GM21390 (cell line): Measurements from ENCODE around the gene EEF1AKMT3.

Source experiments
- ATAC-seq: cut with Tn5 transposase; IDR thresholded peaks from one replicate; pipeline ENCODE4 v1.9.1; 2021; ENCODE audit not compliant: unreplicated experiment

The EEF1AKMT3 gene

GRCh38 chr12:57750561-57751431 is 21.6 kb upstream of the EEF1AKMT3 start:
- no peak for ATAC-seq

- ATAC-seq, result no peak
These were observed 21.0 kb upstream of the EEF1AKMT3 start for GRCh38 chr12:57751432-57751787.

GRCh38 chr12:57751788-57752667 is 20.4 kb upstream of the EEF1AKMT3 start, which contains the start of gene CDK4:
Gene CDK4, minus strand, starts transcription at chr12:57752310. Its CDS starts 593 bp downstream, at chr12:57751717.
- peak; percentile 67 for ATAC-seq

GRCh38 chr12:57752668-57753000 is 19.8 kb upstream of the EEF1AKMT3 start:
- ATAC-seq, result no peak

- no peak for ATAC-seq
These were observed 18.6 kb upstream of the EEF1AKMT3 start for GRCh38 chr12:57753756-57754337.

GRCh38 chr12:57754411-57755193 is 17.8 kb upstream of the EEF1AKMT3 start, which contains the start of gene MARCHF9:
Gene MARCHF9, plus strand, starts transcription at chr12:57755103. Its CDS starts 426 bp downstream, at chr12:57755529.
- peak; percentile 37 for ATAC-seq

GRCh38 chr12:57755194-57755453 is 17.3 kb upstream of the EEF1AKMT3 start:
- ATAC-seq, result no peak

GRCh38 chr12:57755454-57756372 is 16.7 kb upstream of the EEF1AKMT3 start:
- no peak for ATAC-seq

GRCh38 chr12:57756406-57757341 is 15.7 kb upstream of the EEF1AKMT3 start:
- ATAC-seq, result peak; percentile 17

GRCh38 chr12:57757771-57758170 is 14.6 kb upstream of the EEF1AKMT3 start:
- ATAC-seq, result no peak

- no peak for ATAC-seq
These were observed 13.7 kb upstream of the EEF1AKMT3 start for GRCh38 chr12:57758552-57759359.

GRCh38 chr12:57759360-57759980 is 12.9 kb upstream of the EEF1AKMT3 start:
- no peak for ATAC-seq

- no peak for ATAC-seq
These were observed 11.9 kb upstream of the EEF1AKMT3 start for GRCh38 chr12:57760347-57760982.

- no peak for ATAC-seq
These were observed 10.9 kb upstream of the EEF1AKMT3 start for GRCh38 chr12:57761391-57761998.

- ATAC-seq, result no peak
These were observed 10.0 kb upstream of the EEF1AKMT3 start for GRCh38 chr12:57762463-57762862.

GRCh38 chr12:57763881-57764661 is 8.3 kb upstream of the EEF1AKMT3 start:
- no peak for ATAC-seq
